Stimulated activated CD4-positive, alpha-beta T cell treated with anti-CD3 and anti-CD28 coated beads, Interleukin-4, amount 100 ng/mL, for 24 hours (primary cell): ENCODE results near the gene LILRA5.
"Not testable (repeated sequence)": the region's sequence is repeated elsewhere in the genome, so short reads cannot be mapped to it uniquely, and the experiment has no call there.

Experiments
- DNase-seq: peaks from one replicate; pipeline ENCODE4 v3.0.0-alpha.2; 2020

The LILRA5 gene

GRCh38 chr19:54312436-54313377 lies at the start of gene LILRA5:
Gene LILRA5, minus strand, starts transcription at chr19:54313166. Its CDS starts 147 bp downstream, at chr19:54313019.
- DNase-seq = no peak

- DNase-seq = not testable (repeated sequence)
Observed at GRCh38 chr19:54361680-54362422, 48.9 kb upstream of the LILRA5 start.

GRCh38 chr19:54359149-54359820 lies 46.3 kb upstream of the LILRA5 start:
- peak; percentile 65 for DNase-seq

- DNase-seq = no peak
Observed at GRCh38 chr19:54357381-54357780, 44.4 kb upstream of the LILRA5 start.

GRCh38 chr19:54356444-54357056 lies 43.6 kb upstream of the LILRA5 start:
- no peak for DNase-seq

- DNase-seq = no peak
Observed at GRCh38 chr19:54355675-54356074, 42.7 kb upstream of the LILRA5 start.

- no peak for DNase-seq
Observed at GRCh38 chr19:54354761-54355160, 41.8 kb upstream of the LILRA5 start.

- DNase-seq = no peak
Observed at GRCh38 chr19:54352546-54352945, 39.6 kb upstream of the LILRA5 start.

- DNase-seq = no peak
Observed at GRCh38 chr19:54352041-54352440, 39.1 kb upstream of the LILRA5 start.

GRCh38 chr19:54351474-54351873 lies 38.5 kb upstream of the LILRA5 start:
- DNase-seq = no peak

- DNase-seq = no peak
Observed at GRCh38 chr19:54345938-54346386, 33.0 kb upstream of the LILRA5 start.

GRCh38 chr19:54343868-54344267 lies 30.9 kb upstream of the LILRA5 start:
- no peak for DNase-seq

GRCh38 chr19:54341295-54341694 lies 28.3 kb upstream of the LILRA5 start:
- no peak for DNase-seq

- DNase-seq = no peak
Observed at GRCh38 chr19:54339646-54340358, 26.8 kb upstream of the LILRA5 start.

- DNase-seq = no peak
Observed at GRCh38 chr19:54338521-54338920, 25.6 kb upstream of the LILRA5 start.

GRCh38 chr19:54337858-54338230 lies 24.9 kb upstream of the LILRA5 start:
- DNase-seq = no peak

- no peak for DNase-seq
Observed at GRCh38 chr19:54336893-54337857, 24.2 kb upstream of the LILRA5 start.

GRCh38 chr19:54335979-54336892 lies 23.3 kb upstream of the LILRA5 start:
- DNase-seq = no peak

- DNase-seq = no peak
Observed at GRCh38 chr19:54335164-54335563, 22.2 kb upstream of the LILRA5 start.
